KMS-11 (cell line): Measurements from ENCODE around the gene NCOA4.

Source experiments
- H2AFZ ChIP-seq: fragments of 200-600 bp; sonication (generic); 2 replicates; pipeline ENCODE4 v1.6.1; 2016; ENCODE audit warnings: antibody characterized with exemption, mixed run types, low read depth
- H3K27ac ChIP-seq: fragments of 200-600 bp; sonication (generic); 2 replicates; pipeline ENCODE4 v1.6.1; 2016; ENCODE audit warnings: mild to moderate bottlenecking, mixed run types
- H3K27me3 ChIP-seq: fragments of 200-600 bp; sonication (generic); 2 replicates; pipeline ENCODE4 v1.6.1; 2017; ENCODE audit warnings: mild to moderate bottlenecking, low read depth, mixed run types, moderate library complexity; ENCODE audit not compliant: insufficient read depth
- H3K36me3 ChIP-seq: fragments of 200-600 bp; sonication (generic); 2 replicates; pipeline ENCODE4 v1.6.1; 2017; ENCODE audit warnings: mild to moderate bottlenecking, mixed run types; ENCODE audit not compliant: insufficient read depth
- H3K4me1 ChIP-seq: fragments of 200-600 bp; sonication (generic); 2 replicates; pipeline ENCODE4 v1.6.1; 2016; ENCODE audit warnings: mild to moderate bottlenecking, low read depth, mixed run types; ENCODE audit not compliant: poor library complexity, severe bottlenecking
- H3K4me2 ChIP-seq: fragments of 200-600 bp; sonication (generic); 2 replicates; pipeline ENCODE4 v1.7.0; 2016; ENCODE audit warnings: mild to moderate bottlenecking, mixed run types
- H3K4me3 ChIP-seq: fragments of 200-600 bp; sonication (generic); IDR thresholded peaks from 2 replicates; pipeline ENCODE4 v1.6.1; 2017; ENCODE audit warnings: low read depth, low read length, mixed read lengths; ENCODE audit not compliant: insufficient read depth
- H3K79me2 ChIP-seq: fragments of 200-600 bp; sonication (generic); 2 replicates; pipeline ENCODE4 v1.6.1; 2016; ENCODE audit warnings: low read depth, mixed run types; ENCODE audit not compliant: insufficient read depth
- H3K9ac ChIP-seq: fragments of 200-600 bp; sonication (generic); 2 replicates; pipeline ENCODE4 v1.6.1; 2016; ENCODE audit warnings: mild to moderate bottlenecking, mixed run types
- H4K20me1 ChIP-seq: fragments of 200-600 bp; sonication (generic); 2 replicates; pipeline ENCODE4 v1.6.1; 2016; ENCODE audit warnings: mild to moderate bottlenecking, mixed run types; ENCODE audit not compliant: insufficient read depth
- CTCF ChIP-seq: fragments of 200-600 bp; sonication (generic); conservative IDR thresholded peaks from 2 replicates; pipeline ENCODE4 v1.6.1; 2017; ENCODE audit warnings: low read depth, mild to moderate bottlenecking, antibody characterized with exemption, low read length, moderate library complexity, mixed read lengths

NCOA4 gene

GRCh38 chr10:46069771-46070463, 39.5 kb upstream of the NCOA4 start:
- no peak for TF ChIP-seq CTCF
- no peak overlapping the region for H3K4me3 ChIP-seq
- H2AFZ ChIP-seq = no peak overlapping the region
- no peak overlapping the region for H3K9ac ChIP-seq
- no peak overlapping the region for H3K27ac ChIP-seq
- no peaks in the 10 kb centered on the region for H3K79me2 ChIP-seq
- H4K20me1 ChIP-seq = no peaks in the 10 kb centered on the region
- no peaks in the 10 kb centered on the region for H3K4me1 ChIP-seq
- no peaks in the 10 kb centered on the region for H3K36me3 ChIP-seq
- no peaks in the 10 kb centered on the region for H3K27me3 ChIP-seq
- H3K4me2 ChIP-seq = no peak overlapping the region

GRCh38 chr10:46068905-46069304, 38.5 kb upstream of the NCOA4 start:
- no peak overlapping the region for H2AFZ ChIP-seq

GRCh38 chr10:46068117-46068516, 37.7 kb upstream of the NCOA4 start:
- no peak overlapping the region for H2AFZ ChIP-seq
- TF ChIP-seq CTCF = no peak
- H3K79me2 ChIP-seq = no peaks in the 10 kb centered on the region
- H3K4me3 ChIP-seq = no peak overlapping the region
- no peaks in the 10 kb centered on the region for H3K36me3 ChIP-seq
- no peak overlapping the region for H3K27ac ChIP-seq
- no peak overlapping the region for H3K9ac ChIP-seq
- H3K27me3 ChIP-seq = no peaks in the 10 kb centered on the region
- no peak overlapping the region for H3K4me2 ChIP-seq
- H3K4me1 ChIP-seq = no peaks in the 10 kb centered on the region
- no peaks in the 10 kb centered on the region for H4K20me1 ChIP-seq

More at GRCh38 chr10:46068905-46069304, 38.5 kb upstream of the NCOA4 start:
- H3K4me1 ChIP-seq = no peaks in the 10 kb centered on the region
- no peaks in the 10 kb centered on the region for H3K79me2 ChIP-seq
- H4K20me1 ChIP-seq = no peaks in the 10 kb centered on the region
- no peak overlapping the region for H3K4me2 ChIP-seq
- TF ChIP-seq CTCF = no peak
- H3K36me3 ChIP-seq = no peaks in the 10 kb centered on the region
- H3K4me3 ChIP-seq = no peak overlapping the region
- no peak overlapping the region for H3K27ac ChIP-seq
- H3K27me3 ChIP-seq = no peaks in the 10 kb centered on the region
- H3K9ac ChIP-seq = no peak overlapping the region

GRCh38 chr10:46064269-46064817, 33.9 kb upstream of the NCOA4 start:
- Histone ChIP-seq H2AFZ (no peak overlapping the region), H3K4me1 (no peaks in the 10 kb centered on the region), H4K20me1 (no peaks in the 10 kb centered on the region), H3K4me3 (no peak overlapping the region), H3K79me2 (no peaks in the 10 kb centered on the region), H3K27ac (no peak overlapping the region), H3K9ac (no peak overlapping the region), H3K27me3 (no peaks in the 10 kb centered on the region), H3K36me3 (no peaks in the 10 kb centered on the region), H3K4me2 (no peak overlapping the region)
- no peak for TF ChIP-seq CTCF
